ENCODE data around the gene MAN1C1. TPM values are rescaled to one million over a fixed set of nuclear protein-coding genes. Genes with fewer than 3 reads are reported as not detected.
"Not testable (repeated sequence)": the region's sequence is repeated elsewhere in the genome, so short reads cannot be mapped to it uniquely, and the experiment has no call there.

Gene MAN1C1
- total RNA-seq, 1 donor from 2014 or later: 5.4 TPM

GRCh38 chr1:25731148-25731547 is 114.6 kb downstream of the MAN1C1 start:
- TF ChIP-seq, protein P1, sequence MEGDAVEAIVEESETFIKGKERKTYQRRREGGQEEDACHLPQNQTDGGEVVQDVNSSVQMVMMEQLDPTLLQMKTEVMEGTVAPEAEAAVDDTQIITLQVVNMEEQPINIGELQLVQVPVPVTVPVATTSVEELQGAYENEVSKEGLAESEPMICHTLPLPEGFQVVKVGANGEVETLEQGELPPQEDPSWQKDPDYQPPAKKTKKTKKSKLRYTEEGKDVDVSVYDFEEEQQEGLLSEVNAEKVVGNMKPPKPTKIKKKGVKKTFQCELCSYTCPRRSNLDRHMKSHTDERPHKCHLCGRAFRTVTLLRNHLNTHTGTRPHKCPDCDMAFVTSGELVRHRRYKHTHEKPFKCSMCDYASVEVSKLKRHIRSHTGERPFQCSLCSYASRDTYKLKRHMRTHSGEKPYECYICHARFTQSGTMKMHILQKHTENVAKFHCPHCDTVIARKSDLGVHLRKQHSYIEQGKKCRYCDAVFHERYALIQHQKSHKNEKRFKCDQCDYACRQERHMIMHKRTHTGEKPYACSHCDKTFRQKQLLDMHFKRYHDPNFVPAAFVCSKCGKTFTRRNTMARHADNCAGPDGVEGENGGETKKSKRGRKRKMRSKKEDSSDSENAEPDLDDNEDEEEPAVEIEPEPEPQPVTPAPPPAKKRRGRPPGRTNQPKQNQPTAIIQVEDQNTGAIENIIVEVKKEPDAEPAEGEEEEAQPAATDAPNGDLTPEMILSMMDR (IDR thresholded peaks at IDR 0.05; ENCODE audit: partially characterized antibody, unreplicated experiment): no peak
- Mint-ChIP-seq H3K36me3 (ENCODE audit: unreplicated experiment) (no peaks in the 10 kb centered on the region), H3K9me3 (ENCODE audit: unreplicated experiment) (peaks cover 3% of the 10 kb centered on the region), H3K27me3 (ENCODE audit: unreplicated experiment) (peaks cover 4% of the 10 kb centered on the region), H3K4me1 (ENCODE audit: low read depth, unreplicated experiment) (peaks cover 17% of the 10 kb centered on the region), H3K4me3 (ENCODE audit: unreplicated experiment) (no peak overlapping the region), H3K27ac (ENCODE audit: unreplicated experiment) (no peak overlapping the region)
- DNase-seq: no peak

GRCh38 chr1:25731626-25732370 is 115.2 kb downstream of the MAN1C1 start:
- peaks cover 4% of the 10 kb centered on the region for H3K27me3 Mint-ChIP-seq (ENCODE audit: unreplicated experiment)
- DNase-seq: no peak
- H3K4me1 Mint-ChIP-seq (ENCODE audit: low read depth, unreplicated experiment): peaks cover 17% of the 10 kb centered on the region
- no peak overlapping the region for H3K4me3 Mint-ChIP-seq (ENCODE audit: unreplicated experiment)
- TF ChIP-seq, protein P1 (IDR thresholded peaks at IDR 0.05; ENCODE audit: partially characterized antibody, unreplicated experiment): no peak
- H3K36me3 Mint-ChIP-seq (ENCODE audit: unreplicated experiment): no peaks in the 10 kb centered on the region
- H3K9me3 Mint-ChIP-seq (ENCODE audit: unreplicated experiment): peaks cover 3% of the 10 kb centered on the region
- no peak overlapping the region for H3K27ac Mint-ChIP-seq (ENCODE audit: unreplicated experiment)

GRCh38 chr1:25732821-25733220 is 116.2 kb downstream of the MAN1C1 start:
- DNase-seq: no peak
- peaks cover 11% of the 10 kb centered on the region for H3K4me1 Mint-ChIP-seq (ENCODE audit: low read depth, unreplicated experiment)
- H3K9me3 Mint-ChIP-seq (ENCODE audit: unreplicated experiment): peaks cover 3% of the 10 kb centered on the region
- no peak overlapping the region for H3K4me3 Mint-ChIP-seq (ENCODE audit: unreplicated experiment)
- H3K27me3 Mint-ChIP-seq (ENCODE audit: unreplicated experiment): peaks cover 4% of the 10 kb centered on the region
- TF ChIP-seq, protein P1 (IDR thresholded peaks at IDR 0.05; ENCODE audit: partially characterized antibody, unreplicated experiment): no peak
- no peaks in the 10 kb centered on the region for H3K36me3 Mint-ChIP-seq (ENCODE audit: unreplicated experiment)
- no peak overlapping the region for H3K27ac Mint-ChIP-seq (ENCODE audit: unreplicated experiment)

DNA sequence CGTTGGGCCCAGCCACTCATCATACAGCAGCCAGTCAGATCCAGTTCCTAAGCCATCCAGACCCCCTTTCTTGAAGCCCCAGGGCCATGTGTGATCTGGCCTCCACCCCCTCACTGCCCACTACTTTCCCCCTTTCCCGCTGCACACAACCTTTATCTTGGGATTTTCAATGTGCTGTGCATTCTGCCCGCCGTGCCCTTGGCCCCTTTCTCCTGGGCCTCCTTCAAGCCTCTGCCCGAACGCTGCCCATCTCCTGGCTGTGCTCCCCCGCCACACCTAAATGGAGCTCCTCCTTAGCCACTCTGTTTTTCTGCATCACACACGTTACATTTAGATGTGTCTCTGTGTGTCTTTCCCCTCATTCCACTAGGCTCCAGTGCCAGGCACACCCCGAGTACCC is 116.7 kb downstream of the MAN1C1 start:
- Mint-ChIP-seq H3K27ac (ENCODE audit: unreplicated experiment) (no peak overlapping the region), H3K4me1 (ENCODE audit: low read depth, unreplicated experiment) (peaks cover 10% of the 10 kb centered on the region), H3K4me3 (ENCODE audit: unreplicated experiment) (no peak overlapping the region), H3K9me3 (ENCODE audit: unreplicated experiment) (peaks cover 3% of the 10 kb centered on the region), H3K36me3 (ENCODE audit: unreplicated experiment) (no peaks in the 10 kb centered on the region), H3K27me3 (ENCODE audit: unreplicated experiment) (peaks cover 4% of the 10 kb centered on the region)
- TF ChIP-seq, protein P1 (IDR thresholded peaks at IDR 0.05; ENCODE audit: partially characterized antibody, unreplicated experiment): no peak
- DNase-seq: no peak

DNA sequence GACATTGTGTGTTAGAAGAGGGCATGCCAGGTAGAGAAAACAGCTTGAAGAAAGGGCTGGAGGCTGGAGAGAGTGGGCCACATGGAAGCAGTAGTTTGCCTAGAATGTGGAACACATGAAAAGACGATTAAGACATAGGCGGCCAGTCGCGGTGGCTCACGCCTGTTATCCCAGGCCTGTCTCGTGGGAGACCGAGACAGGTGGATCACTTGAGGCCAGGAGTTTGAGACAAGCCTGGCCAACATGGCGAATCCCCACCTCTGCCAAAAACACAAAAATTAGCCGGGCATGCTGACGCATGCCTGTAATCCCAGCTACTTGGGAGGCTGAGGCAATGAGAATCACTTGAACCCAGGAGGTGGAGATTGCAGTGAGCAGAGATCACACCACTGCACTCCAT is 118.4 kb downstream of the MAN1C1 start:
- H3K27ac Mint-ChIP-seq (ENCODE audit: unreplicated experiment): not testable (repeated sequence)

More for the DNA sequence above, 118.4 kb downstream of the MAN1C1 start:
- not testable (repeated sequence) for H3K9me3 Mint-ChIP-seq (ENCODE audit: unreplicated experiment); DNase-seq; H3K4me1 Mint-ChIP-seq (ENCODE audit: low read depth, unreplicated experiment); H3K36me3 Mint-ChIP-seq (ENCODE audit: unreplicated experiment); H3K4me3 Mint-ChIP-seq (ENCODE audit: unreplicated experiment); H3K27me3 Mint-ChIP-seq (ENCODE audit: unreplicated experiment)
